GM11168 (cell line): ENCODE results near the gene ME3.

Experiments used
- in situ Hi-C: fragments of 300-500 bp; cut with MboI; formaldehyde crosslinking; loops from one replicate; pipeline ENCODE4 v1.12.0; 2022; ENCODE audit warnings: low sequenced_read_pairs; ENCODE audit not compliant: unreplicated experiment

Gene ME3

GRCh38 chr11:86591631-86592030, 80.8 kb downstream of the ME3 start:
- in situ Hi-C loops: no loop called here

GRCh38 chr11:86589856-86590589, 82.4 kb downstream of the ME3 start:
- in situ Hi-C loops: no loop called here

GRCh38 chr11:86589204-86589603, 83.2 kb downstream of the ME3 start:
- in situ Hi-C loops: no loop called here

GRCh38 chr11:86588566-86589090, 83.8 kb downstream of the ME3 start:
- in situ Hi-C loops: no loop called here

- in situ Hi-C loops: no loop called here
Observed at GRCh38 chr11:86587264-86588193, 84.9 kb downstream of the ME3 start.

GRCh38 chr11:86586307-86586706, 86.1 kb downstream of the ME3 start:
- in situ Hi-C loops: no loop called here

GRCh38 chr11:86582898-86583297, 89.5 kb downstream of the ME3 start:
- in situ Hi-C loops: no loop called here

- in situ Hi-C loops: no loop called here
Observed at GRCh38 chr11:86580535-86580934, 91.9 kb downstream of the ME3 start.

GRCh38 chr11:86579406-86579731, 93.0 kb downstream of the ME3 start:
- in situ Hi-C loops: no loop called here

- in situ Hi-C loops: no loop called here
Observed at GRCh38 chr11:86578727-86579405, 93.5 kb downstream of the ME3 start.

- in situ Hi-C loops: no loop called here
Observed at GRCh38 chr11:86577644-86578636, 94.5 kb downstream of the ME3 start.

GRCh38 chr11:86576946-86577624, 95.3 kb downstream of the ME3 start:
- in situ Hi-C loops: no loop called here

GRCh38 chr11:86575927-86576326, 96.5 kb downstream of the ME3 start:
- in situ Hi-C loops: no loop called here

GRCh38 chr11:86575208-86575855, 97.1 kb downstream of the ME3 start:
- in situ Hi-C loops: no loop called here

GRCh38 chr11:86574493-86575207, 97.8 kb downstream of the ME3 start:
- in situ Hi-C loops: no loop called here

- in situ Hi-C loops: no loop called here
Observed at GRCh38 chr11:86571273-86571948, 101.0 kb downstream of the ME3 start.

- in situ Hi-C loops: no loop called here
Observed at GRCh38 chr11:86570451-86570850, 102.0 kb downstream of the ME3 start.
